Gastrocnemius medialis (tissue), 4 donors: ENCODE measurements around the gene VSX2.

Source experiments
- POLR2A ChIP-seq, 2 donors: fragments of 450-650 bp; IDR thresholded peaks; one replicate each; pipeline ENCODE4 v1.6.1; 2017; ENCODE audit warnings: antibody characterized with exemption in 2 of 2, mild to moderate bottlenecking in 2 of 2, moderate library complexity in 2 of 2
- TF ChIP-seq, protein P1 (sequence below), 5 experiments: fragments of 450-650 bp in 3 of 5; fragments of 200-600 bp in 2 of 5; sonication (generic) in 2 of 5; IDR thresholded peaks in 4 of 5; conservative IDR thresholded peaks in 1 of 5; 1 replicate in 4 of 5; 2 replicates in 1 of 5; pipeline ENCODE4 v1.5.1; 2016 to 2019; ENCODE audit warnings: antibody characterized with exemption in 5 of 5, mild to moderate bottlenecking in 3 of 5, moderate library complexity in 3 of 5

DNA sequence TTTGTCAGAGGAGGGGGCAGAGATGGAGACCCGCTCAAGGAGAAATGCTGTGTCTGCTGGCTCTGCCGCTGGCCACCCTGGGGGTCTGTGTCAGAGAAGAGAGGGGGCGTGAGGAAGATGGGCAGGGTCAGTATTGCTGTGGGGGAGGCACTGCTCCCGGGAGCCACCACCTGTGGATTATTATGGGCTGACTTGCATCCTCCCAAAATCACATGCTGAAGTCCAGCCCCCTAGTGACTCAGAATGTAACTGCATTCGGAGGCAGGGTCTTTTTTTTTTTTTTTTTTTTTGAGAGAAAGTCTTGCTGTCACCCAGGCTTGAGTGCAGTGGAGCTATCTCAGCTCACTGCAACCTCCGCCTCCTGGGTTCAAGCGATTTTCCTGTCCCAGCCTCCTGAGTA lies 51.2 kb downstream of the VSX2 start:
- TF ChIP-seq, protein P1, sequence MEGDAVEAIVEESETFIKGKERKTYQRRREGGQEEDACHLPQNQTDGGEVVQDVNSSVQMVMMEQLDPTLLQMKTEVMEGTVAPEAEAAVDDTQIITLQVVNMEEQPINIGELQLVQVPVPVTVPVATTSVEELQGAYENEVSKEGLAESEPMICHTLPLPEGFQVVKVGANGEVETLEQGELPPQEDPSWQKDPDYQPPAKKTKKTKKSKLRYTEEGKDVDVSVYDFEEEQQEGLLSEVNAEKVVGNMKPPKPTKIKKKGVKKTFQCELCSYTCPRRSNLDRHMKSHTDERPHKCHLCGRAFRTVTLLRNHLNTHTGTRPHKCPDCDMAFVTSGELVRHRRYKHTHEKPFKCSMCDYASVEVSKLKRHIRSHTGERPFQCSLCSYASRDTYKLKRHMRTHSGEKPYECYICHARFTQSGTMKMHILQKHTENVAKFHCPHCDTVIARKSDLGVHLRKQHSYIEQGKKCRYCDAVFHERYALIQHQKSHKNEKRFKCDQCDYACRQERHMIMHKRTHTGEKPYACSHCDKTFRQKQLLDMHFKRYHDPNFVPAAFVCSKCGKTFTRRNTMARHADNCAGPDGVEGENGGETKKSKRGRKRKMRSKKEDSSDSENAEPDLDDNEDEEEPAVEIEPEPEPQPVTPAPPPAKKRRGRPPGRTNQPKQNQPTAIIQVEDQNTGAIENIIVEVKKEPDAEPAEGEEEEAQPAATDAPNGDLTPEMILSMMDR (IDR thresholded peaks at IDR 0.05 in 4 of 5, conservative IDR thresholded peaks at IDR 0.05 in 1 of 5), result no peak
- TF ChIP-seq POLR2A (IDR thresholded peaks at IDR 0.05), result no peak
